ENCODE results near the gene PRSS23. TPM values are rescaled to one million over a fixed set of nuclear protein-coding genes. Genes with fewer than 3 reads are reported as not detected.

PRSS23 gene
- total and polyA plus RNA-seq, 10 of the 15 experiments (the other 5 are each of a cell fraction or from before 2014, with no cell fraction given), result 0.03 to 0.39 (median 0.16) TPM; not detected in 5

GRCh38 chr11:86799680-86800075, 664 bp upstream of the PRSS23 start (continued):
- TF ChIP-seq EZH2 (IDR thresholded peaks at IDR 0.05; ENCODE audit: borderline replicate concordance, control insufficient read depth, low read depth, low read length) (no peak), POLR2AphosphoS5 (IDR thresholded peaks at IDR 0.05; ENCODE audit: low read length) (no peak)

DNA sequence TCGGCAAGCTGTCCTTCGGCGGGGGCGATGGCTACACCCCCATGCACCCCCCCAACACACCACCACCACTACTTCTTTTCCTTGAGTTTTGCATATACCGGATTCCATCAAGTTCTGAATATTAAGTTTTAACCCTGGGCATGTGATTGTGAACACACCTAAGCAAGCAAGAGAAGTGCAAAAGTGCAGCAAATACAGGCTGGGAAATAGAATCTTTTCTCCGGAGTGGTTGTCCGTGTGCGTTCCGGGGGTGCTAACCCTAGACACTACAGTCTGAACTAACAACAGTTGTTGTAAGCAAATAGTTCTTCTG, 574 bp downstream of the PRSS23 start:
- POLR2A ChIA-PET, result no interaction called here
- TF ChIP-seq RBBP5 (conservative IDR thresholded peaks at IDR 0.05) (no peak), EP300 (IDR thresholded peaks at IDR 0.05; ENCODE audit: borderline replicate concordance in 1 of 2, control insufficient read depth in 1 of 2, low read depth in 2 of 2, low read length in 2 of 2) (no peak), NFYA (IDR thresholded peaks at IDR 0.05; ENCODE audit: borderline replicate concordance, low read depth, low read length) (no peak), TCF3 (IDR thresholded peaks at IDR 0.05; ENCODE audit: borderline replicate concordance, insufficient read depth, low read depth, low read length) (no peak), POLR2A (IDR thresholded peaks at IDR 0.05; ENCODE audit: low read depth, low read length) (no peak), RFX5 (IDR thresholded peaks at IDR 0.05; ENCODE audit: low read depth, low read length) (no peak), MTA3 (IDR thresholded peaks at IDR 0.05; ENCODE audit: borderline replicate concordance, low read length) (no peak), BMI1 (IDR thresholded peaks at IDR 0.05; ENCODE audit: borderline replicate concordance) (no peak)
- TF ChIP-seq, protein P1, sequence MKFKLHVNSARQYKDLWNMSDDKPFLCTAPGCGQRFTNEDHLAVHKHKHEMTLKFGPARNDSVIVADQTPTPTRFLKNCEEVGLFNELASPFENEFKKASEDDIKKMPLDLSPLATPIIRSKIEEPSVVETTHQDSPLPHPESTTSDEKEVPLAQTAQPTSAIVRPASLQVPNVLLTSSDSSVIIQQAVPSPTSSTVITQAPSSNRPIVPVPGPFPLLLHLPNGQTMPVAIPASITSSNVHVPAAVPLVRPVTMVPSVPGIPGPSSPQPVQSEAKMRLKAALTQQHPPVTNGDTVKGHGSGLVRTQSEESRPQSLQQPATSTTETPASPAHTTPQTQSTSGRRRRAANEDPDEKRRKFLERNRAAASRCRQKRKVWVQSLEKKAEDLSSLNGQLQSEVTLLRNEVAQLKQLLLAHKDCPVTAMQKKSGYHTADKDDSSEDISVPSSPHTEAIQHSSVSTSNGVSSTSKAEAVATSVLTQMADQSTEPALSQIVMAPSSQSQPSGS (IDR thresholded peaks at IDR 0.05; ENCODE audit: low read length), result no peak
- Histone ChIP-seq H3K4me3 (no peak overlapping the region), H3K9ac (ENCODE audit: control insufficient read depth, insufficient read depth, low read length) (no peak overlapping the region), H3K4me2 (ENCODE audit: control insufficient read depth, insufficient read depth) (no peak overlapping the region), H2AFZ (ENCODE audit: control insufficient read depth, low read depth, low read length) (no peak overlapping the region), H3K27ac (ENCODE audit: control insufficient read depth, insufficient read depth) (no peak overlapping the region), H3K27me3 (replicated peaks in 1 of 2; ENCODE audit: control insufficient read depth in 2 of 2, insufficient read depth in 2 of 2, low read length in 1 of 2) (peaks cover 5 to 6% of the 10 kb centered on the region in 2 experiments; a peak in 3 of 4 replicates), H3K36me3 (ENCODE audit: control insufficient read depth in 2 of 2, insufficient read depth in 2 of 2, low read length in 1 of 2) (no peaks in the 10 kb centered on the region), H3K79me2 (ENCODE audit: control insufficient read depth, insufficient read depth, low read length) (no peaks in the 10 kb centered on the region), H3K4me1 (ENCODE audit: control insufficient read depth, insufficient read depth, low read length) (no peaks in the 10 kb centered on the region), H3K9me3 (replicated peaks; ENCODE audit: control insufficient read depth, insufficient read depth, low read length) (no peaks in the 10 kb centered on the region), H4K20me1 (ENCODE audit: control insufficient read depth, insufficient read depth) (no peaks in the 10 kb centered on the region)
- intact Hi-C loops (cut with micrococcal nuclease; ENCODE audit: unreplicated experiment) (no loop called here), in situ Hi-C loops (cut with MboI) (loop anchor here (25.0 kb wide), 1 partner anchor 1214 kb away; no protein-coding TSS in a partner anchor)
- FAIRE-seq, result no peak
- SMC1A ChIA-PET (ENCODE audit: uncharacterized antibody, unreplicated experiment), result interaction anchor here (0.6 kb wide), 1 partner anchor 12 kb away, joined by 3 read pairs; no protein-coding TSS in a partner anchor
- no peak for ATAC-seq
- BruUV-seq (replicated peaks), result no TSS peak
- CTCF ChIA-PET, result interaction anchor here (0.9 to 1.3 kb wide), 2 partner anchors 8 to 344 kb away, joined by 3 read pairs; no protein-coding TSS in a partner anchor
- DNase-seq (ENCODE audit: low read depth, low spot score), result no peak
- RAD21 ChIA-PET (ENCODE audit: unreplicated experiment), result no interaction called here
- 21% methylated on average over 9 of the region's 9 CpGs for WGBS (ENCODE audit: insufficient coverage, insufficient replicate concordance, low lambda C conversion rate, missing lambda C conversion rate)
